Measurements from ENCODE around the gene NHLRC1. TPM values are rescaled to one million over a fixed set of nuclear protein-coding genes. Genes with fewer than 3 reads are reported as not detected.

NHLRC1 gene
- total and polyA plus RNA-seq, 2 of the 13 experiments (the other 11 are each of a cell fraction or from before 2014, with no cell fraction given) = 0.04 to 0.11 TPM

- TF ChIP-seq RERE (CRISPR knock-in tag; IDR thresholded peaks at IDR 0.05; ENCODE audit: low read depth) = no peak
- TF ChIP-seq SMAD3 (CRISPR knock-in tag; IDR thresholded peaks at IDR 0.05) = no peak
- no peak; the same call in 1 of the 2 replicates for TF ChIP-seq ZNF800 (CRISPR knock-in tag; IDR thresholded peaks at IDR 0.05)
- peak; percentile 40; the same call in 1 of the 2 replicates for TF ChIP-seq TAF1 (CRISPR knock-in tag; IDR thresholded peaks at IDR 0.05)
- no peak for TF ChIP-seq HDAC2 (CRISPR knock-in tag; IDR thresholded peaks at IDR 0.05)
- TF ChIP-seq POGK (CRISPR knock-in tag; conservative IDR thresholded peaks at IDR 0.05) = no peak
- peak; percentile 24; the same call in 1 of the 2 replicates for TF ChIP-seq CREB1 (IDR thresholded peaks at IDR 0.05)
- TF ChIP-seq CREB1 (CRISPR knock-in tag; IDR thresholded peaks at IDR 0.05) = no peak
- TF ChIP-seq ETS1 (CRISPR knock-in tag; IDR thresholded peaks at IDR 0.05) = no peak
- no peak for TF ChIP-seq FOXC1 (CRISPR knock-in tag; IDR thresholded peaks at IDR 0.05; ENCODE audit: borderline replicate concordance)
- TF ChIP-seq SMYD3 (CRISPR knock-in tag; IDR thresholded peaks at IDR 0.05) = no peak
- no peak for TF ChIP-seq IRF1 (CRISPR knock-in tag; IDR thresholded peaks at IDR 0.05; ENCODE audit: low read depth)
- peak; percentile 70; the same call in 1 of the 2 replicates for TF ChIP-seq TFDP1 (CRISPR knock-in tag; IDR thresholded peaks at IDR 0.05; ENCODE audit: borderline replicate concordance)
- TF ChIP-seq RFX5 (IDR thresholded peaks at IDR 0.05; ENCODE audit: low read depth, low read length) = no peak
- TF ChIP-seq ZNF460 (CRISPR knock-in tag; IDR thresholded peaks at IDR 0.05; ENCODE audit: borderline replicate concordance) = no peak
Measured at GRCh38 chr6:18155150-18155863, 32.8 kb upstream of the NHLRC1 start, which contains the start of gene KDM1B (continued).
